Suprapubic skin (tissue), 4 donors: ENCODE results near the gene DEGS2. TPM values are rescaled to one million over a fixed set of nuclear protein-coding genes. Genes with fewer than 3 reads are reported as not detected.

Experiments used
- DNase-seq, 2 donors: peaks; one replicate each; pipeline ENCODE4 v3.0.0-alpha.2; 2019; ENCODE audit warnings: low spot score in 2 of 2
- H3K27ac ChIP-seq: fragments of 200-600 bp; sonication (generic); one replicate; pipeline ENCODE4 v1.5.1; 2019
- H3K27me3 ChIP-seq: fragments of 200-600 bp; sonication (generic); one replicate; pipeline ENCODE4 v1.5.1; 2019
- H3K36me3 ChIP-seq: fragments of 200-600 bp; sonication (generic); one replicate; pipeline ENCODE4 v1.5.1; 2019
- H3K4me1 ChIP-seq: fragments of 200-600 bp; sonication (generic); one replicate; pipeline ENCODE4 v1.5.1; 2019
- H3K4me3 ChIP-seq: fragments of 200-600 bp; sonication (generic); one replicate; pipeline ENCODE4 v1.5.1; 2019; ENCODE audit warnings: mild to moderate bottlenecking
- H3K9me3 ChIP-seq: fragments of 200-600 bp; sonication (generic); one replicate; pipeline ENCODE4 v1.5.1; 2019
- CTCF ChIP-seq, 2 donors: fragments of 200-600 bp in 1 of 2; fragments of 450-650 bp in 1 of 2; sonication (generic) in 1 of 2; IDR thresholded peaks; one replicate each; pipeline ENCODE4 v1.5.1; 2016 to 2019; ENCODE audit warnings: antibody characterized with exemption in 2 of 2, mild to moderate bottlenecking in 1 of 2, moderate library complexity in 1 of 2
- EP300 ChIP-seq: sonication (generic); formaldehyde crosslinking; IDR thresholded peaks from one replicate; pipeline ENCODE4 v1.6.1; 2017; ENCODE audit warnings: antibody characterized with exemption
- POLR2A ChIP-seq, 2 donors: fragments of 450-650 bp; IDR thresholded peaks; one replicate each; pipeline ENCODE4 v1.6.1; 2017; ENCODE audit warnings: antibody characterized with exemption in 2 of 2, mild to moderate bottlenecking in 2 of 2, moderate library complexity in 2 of 2
- POLR2AphosphoS5 ChIP-seq, 3 donors: sonication (generic); formaldehyde crosslinking; IDR thresholded peaks; one replicate each; pipeline ENCODE4 v1.6.1; 2017; ENCODE audit warnings: antibody characterized with exemption in 3 of 3
- WGBS: methylation state at CpG from one replicate; pipeline ENCODE4 v1.1.5; 2018; 5-methylcytosine and 5-hydroxymethylcytosine counted together
- total RNA-seq, 4 donors: library from RNA; depleted of rRNA; stranded (reverse); fragments of >200 nt; gene quantifications; one replicate each; pipeline ENCODE4 v1.1.0, GENCODE V29; 2016

Gene DEGS2
- total RNA-seq, 4 donors from 2014 or later: 78.9 to 130 (median 108) TPM

- Histone ChIP-seq H3K9me3 (no peaks in the 10 kb centered on the region), H3K27me3 (no peaks in the 10 kb centered on the region), H3K27ac (peak overlapping the region; percentile 73), H3K4me1 (peaks cover 49% of the 10 kb centered on the region), H3K36me3 (peaks cover 30% of the 10 kb centered on the region), H3K4me3 (no peak overlapping the region)
- 63% methylated on average over 6 of the region's 6 CpGs for WGBS
- no peak for TF ChIP-seq CTCF (IDR thresholded peaks at IDR 0.05)
- no peak for TF ChIP-seq POLR2AphosphoS5 (IDR thresholded peaks at IDR 0.05)
- no peak for TF ChIP-seq EP300
- no peak for TF ChIP-seq POLR2A (IDR thresholded peaks at IDR 0.05)
- no peak for DNase-seq
Observed at GRCh38 chr14:100131181-100131580, 28.3 kb downstream of the DEGS2 start.

GRCh38 chr14:100130521-100130920 is 28.9 kb downstream of the DEGS2 start:
- peaks cover 33% of the 10 kb centered on the region for H3K36me3 ChIP-seq
- H3K4me1 ChIP-seq: peaks cover 49% of the 10 kb centered on the region
- no peak for DNase-seq
- H3K4me3 ChIP-seq: no peak overlapping the region
- 83% methylated on average over 6 of the region's 11 CpGs for WGBS
- H3K27me3 ChIP-seq: no peaks in the 10 kb centered on the region
- H3K27ac ChIP-seq: peak overlapping the region; percentile 58
- TF ChIP-seq POLR2A (IDR thresholded peaks at IDR 0.05): no peak
- no peak for TF ChIP-seq EP300
- no peak for TF ChIP-seq POLR2AphosphoS5 (IDR thresholded peaks at IDR 0.05)
- TF ChIP-seq CTCF (IDR thresholded peaks at IDR 0.05): no peak
- H3K9me3 ChIP-seq: no peaks in the 10 kb centered on the region

- Histone ChIP-seq H3K9me3 (no peaks in the 10 kb centered on the region), H3K27me3 (no peaks in the 10 kb centered on the region), H3K27ac (peak overlapping the region; percentile 1), H3K36me3 (peaks cover 31% of the 10 kb centered on the region), H3K4me3 (no peak overlapping the region), H3K4me1 (peaks cover 49% of the 10 kb centered on the region)
- TF ChIP-seq CTCF (IDR thresholded peaks at IDR 0.05): no peak
- TF ChIP-seq POLR2AphosphoS5 (IDR thresholded peaks at IDR 0.05): no peak
- no peak for TF ChIP-seq POLR2A (IDR thresholded peaks at IDR 0.05)
- TF ChIP-seq EP300: no peak
- WGBS: 67% methylated on average over 7 of the region's 7 CpGs
- no peak for DNase-seq
Observed at GRCh38 chr14:100129161-100129589, 30.3 kb downstream of the DEGS2 start.

- DNase-seq: no peak
- 62% methylated on average over 10 of the region's 12 CpGs for WGBS
- H3K4me1 ChIP-seq: peaks cover 49% of the 10 kb centered on the region
- H3K36me3 ChIP-seq: peaks cover 32% of the 10 kb centered on the region
- H3K27ac ChIP-seq: peak overlapping the region; percentile 28
- H3K4me3 ChIP-seq: no peak overlapping the region
- TF ChIP-seq EP300 (no peak), CTCF (IDR thresholded peaks at IDR 0.05) (no peak), POLR2AphosphoS5 (IDR thresholded peaks at IDR 0.05) (no peak), POLR2A (IDR thresholded peaks at IDR 0.05) (no peak)
- H3K27me3 ChIP-seq: no peaks in the 10 kb centered on the region
- no peaks in the 10 kb centered on the region for H3K9me3 ChIP-seq
Observed at GRCh38 chr14:100128688-100129087, 30.8 kb downstream of the DEGS2 start.

- no peaks in the 10 kb centered on the region for H3K27me3 ChIP-seq
- WGBS: 98% methylated on average over 6 of the region's 12 CpGs
- peak overlapping the region; percentile 28 for H3K27ac ChIP-seq
- no peak for TF ChIP-seq EP300
- DNase-seq: no peak
- no peaks in the 10 kb centered on the region for H3K9me3 ChIP-seq
- H3K36me3 ChIP-seq: peaks cover 36% of the 10 kb centered on the region
- no peak overlapping the region for H3K4me3 ChIP-seq
- peaks cover 45% of the 10 kb centered on the region for H3K4me1 ChIP-seq
Observed at GRCh38 chr14:100127853-100128455, 31.5 kb downstream of the DEGS2 start.

- Histone ChIP-seq H3K27me3 (no peaks in the 10 kb centered on the region), H3K4me3 (no peak overlapping the region), H3K36me3 (peaks cover 36% of the 10 kb centered on the region), H3K4me1 (peaks cover 33% of the 10 kb centered on the region), H3K27ac (no peak overlapping the region), H3K9me3 (no peaks in the 10 kb centered on the region)
- 83% methylated on average over 10 of the region's 13 CpGs for WGBS
- TF ChIP-seq EP300: no peak
- TF ChIP-seq CTCF (IDR thresholded peaks at IDR 0.05): no peak
- TF ChIP-seq POLR2AphosphoS5 (IDR thresholded peaks at IDR 0.05): no peak
- TF ChIP-seq POLR2A (IDR thresholded peaks at IDR 0.05): no peak
- no peak for DNase-seq
Observed at GRCh38 chr14:100126401-100126800, 33.0 kb downstream of the DEGS2 start.
